OCI-LY7 (cell line): ENCODE data around the gene PCTP. TPM values are rescaled to one million over a fixed set of nuclear protein-coding genes. Genes with fewer than 3 reads are reported as not detected.

Experiments used
- BruUV-seq: library from RNA; stranded (reverse); fragments of 400-500 nt; replicated peaks from 2 replicates; lab custom pipeline; 2021; lab: Mats Ljungman, UMichigan
- CTCF ChIA-PET: fragments of 300-600 bp; sonication (Branson Sonifier 250); formaldehyde crosslinking; loops from one replicate; lab custom pipeline; 2022; ENCODE audit warnings: antibody characterized with exemption; ENCODE audit not compliant: unreplicated experiment; lab: Charles Lee
- POLR2A ChIA-PET: fragments of 300-600 bp; sonication (Branson Sonifier 250); formaldehyde crosslinking; loops from one replicate; lab custom pipeline; 2022; ENCODE audit warnings: antibody characterized with exemption; lab: Charles Lee
- DNase-seq: peaks from one replicate; pipeline ENCODE4 v3.0.0-alpha.2; 2015; ENCODE audit warnings: low spot score
- H2AFZ ChIP-seq: fragments of 200-600 bp; sonication (generic), shearing (Covaris generic); 2 replicates; pipeline ENCODE4 v1.6.1; 2014; ENCODE audit warnings: mild to moderate bottlenecking, antibody characterized with exemption, low read length, moderate library complexity
- H3K27ac ChIP-seq: fragments of 200-600 bp; sonication (generic); 2 replicates; pipeline ENCODE4 v1.5.1; 2014; ENCODE audit warnings: mixed run types, low read depth, mild to moderate bottlenecking, moderate library complexity, low read length, inconsistent platforms; ENCODE audit not compliant: poor library complexity, severe bottlenecking
- H3K36me3 ChIP-seq: fragments of 200-600 bp; sonication (generic); 2 replicates; pipeline ENCODE4 v1.6.1; 2014; ENCODE audit warnings: mild to moderate bottlenecking, antibody characterized with exemption, low read length, moderate library complexity, mixed read lengths; ENCODE audit not compliant: insufficient read depth
- H3K4me1 ChIP-seq: fragments of 200-600 bp; sonication (generic); 2 replicates; pipeline ENCODE4 v1.5.1; 2014; ENCODE audit warnings: mild to moderate bottlenecking, low read length; ENCODE audit not compliant: insufficient read depth, poor library complexity, severe bottlenecking
- H3K4me2 ChIP-seq: fragments of 200-600 bp; sonication (generic); 2 replicates; pipeline ENCODE4 v1.6.1; 2014; ENCODE audit warnings: mild to moderate bottlenecking, low read length
- H3K4me3 ChIP-seq: fragments of 200-600 bp; sonication (generic); 2 replicates; pipeline ENCODE4 v1.5.1; 2014; ENCODE audit warnings: mild to moderate bottlenecking, low read depth, low read length; ENCODE audit not compliant: poor library complexity, severe bottlenecking
- H3K79me2 ChIP-seq: fragments of 200-600 bp; sonication (generic); 2 replicates; pipeline ENCODE4 v1.6.1; 2016; ENCODE audit warnings: low read depth, mild to moderate bottlenecking, low read length, moderate library complexity, mixed read lengths; ENCODE audit not compliant: insufficient read depth
- H3K9me2 ChIP-seq: fragments of 200-600 bp; sonication (generic); 2 replicates; pipeline ENCODE4 v1.6.1; 2016; ENCODE audit warnings: mild to moderate bottlenecking, low read length, mixed read lengths; ENCODE audit not compliant: insufficient read depth
- H3K9me3 ChIP-seq: fragments of 200-600 bp; sonication (generic); 2 replicates; pipeline ENCODE4 v1.6.1; 2014; ENCODE audit warnings: mild to moderate bottlenecking, mixed run types, low read length, mixed read lengths
- H4K20me1 ChIP-seq: fragments of 200-600 bp; sonication (generic); 2 replicates; pipeline ENCODE4 v1.6.1; 2014; ENCODE audit warnings: mild to moderate bottlenecking, antibody characterized with exemption, low read length, moderate library complexity, mixed read lengths; ENCODE audit not compliant: insufficient read depth
- EZH2phosphoT487 ChIP-seq: fragments of 200-600 bp; sonication (generic); IDR thresholded peaks from 2 replicates; pipeline ENCODE4 v1.6.1; 2018; ENCODE audit warnings: low read depth, borderline replicate concordance, mild to moderate bottlenecking, mixed run types, antibody characterized with exemption, low read length, moderate library complexity, mixed read lengths
- intact Hi-C: fragments of 100-400 bp; cut with micrococcal nuclease; formaldehyde crosslinking; loops from one replicate; pipeline ENCODE4 v1.10.0; 2022; ENCODE audit not compliant: unreplicated experiment
- total RNA-seq, 2 experiments: library from RNA; depleted of rRNA in 1 of 2; stranded (reverse); fragments of >200 nt in 1 of 2; shearing (Covaris generic) in 1 of 2; gene quantifications; 2 replicates each; pipeline ENCODE4 v1.2.3, GENCODE V29; 2014 to 2022
- TF ChIP-seq, protein P1 (sequence below): fragments of 200-600 bp; sonication (generic); conservative IDR thresholded peaks from 2 replicates; pipeline ENCODE4 v1.5.1; 2014; ENCODE audit warnings: mild to moderate bottlenecking, antibody characterized with exemption, low read length, moderate library complexity, mixed read lengths

The PCTP gene
- total RNA-seq, 2 experiments from 2014 or later: 6.1 to 9.4 TPM

DNA sequence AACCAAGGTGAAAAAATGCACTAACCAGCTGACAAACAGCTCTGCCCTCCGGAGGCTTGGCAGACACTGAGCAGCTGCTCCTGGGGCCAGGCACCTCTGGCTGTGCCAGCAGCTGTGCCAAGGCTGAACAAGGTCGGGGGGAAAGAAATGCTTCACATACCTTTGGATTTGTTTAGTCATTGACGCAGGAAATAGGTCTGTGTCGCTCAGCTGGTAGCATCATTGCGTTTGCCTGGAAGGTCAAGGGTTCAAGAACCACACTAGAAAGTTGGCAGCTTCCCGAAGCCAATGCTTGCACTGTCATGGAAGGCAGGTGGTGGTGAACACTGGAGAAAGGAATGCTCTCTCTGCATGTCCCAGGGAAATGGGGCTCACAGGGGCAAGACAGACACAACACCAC lies 63.5 kb downstream of the PCTP start:
- Histone ChIP-seq H3K4me1 (no peaks in the 10 kb centered on the region), H3K27ac (no peak overlapping the region), H3K9me3 (no peaks in the 10 kb centered on the region), H3K4me2 (no peak overlapping the region), H3K79me2 (no peaks in the 10 kb centered on the region), H3K4me3 (no peak overlapping the region), H2AFZ (no peak overlapping the region), H3K36me3 (no peaks in the 10 kb centered on the region), H3K9me2 (no peaks in the 10 kb centered on the region), H4K20me1 (no peaks in the 10 kb centered on the region)
- ChIA-PET POLR2A (no interaction called here), CTCF (no interaction called here)
- no peak for TF ChIP-seq EZH2phosphoT487
- TF ChIP-seq, protein P1, sequence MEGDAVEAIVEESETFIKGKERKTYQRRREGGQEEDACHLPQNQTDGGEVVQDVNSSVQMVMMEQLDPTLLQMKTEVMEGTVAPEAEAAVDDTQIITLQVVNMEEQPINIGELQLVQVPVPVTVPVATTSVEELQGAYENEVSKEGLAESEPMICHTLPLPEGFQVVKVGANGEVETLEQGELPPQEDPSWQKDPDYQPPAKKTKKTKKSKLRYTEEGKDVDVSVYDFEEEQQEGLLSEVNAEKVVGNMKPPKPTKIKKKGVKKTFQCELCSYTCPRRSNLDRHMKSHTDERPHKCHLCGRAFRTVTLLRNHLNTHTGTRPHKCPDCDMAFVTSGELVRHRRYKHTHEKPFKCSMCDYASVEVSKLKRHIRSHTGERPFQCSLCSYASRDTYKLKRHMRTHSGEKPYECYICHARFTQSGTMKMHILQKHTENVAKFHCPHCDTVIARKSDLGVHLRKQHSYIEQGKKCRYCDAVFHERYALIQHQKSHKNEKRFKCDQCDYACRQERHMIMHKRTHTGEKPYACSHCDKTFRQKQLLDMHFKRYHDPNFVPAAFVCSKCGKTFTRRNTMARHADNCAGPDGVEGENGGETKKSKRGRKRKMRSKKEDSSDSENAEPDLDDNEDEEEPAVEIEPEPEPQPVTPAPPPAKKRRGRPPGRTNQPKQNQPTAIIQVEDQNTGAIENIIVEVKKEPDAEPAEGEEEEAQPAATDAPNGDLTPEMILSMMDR: no peak
- intact Hi-C loops: no loop called here
- no peak for DNase-seq
- BruUV-seq: no TSS peak

- Histone ChIP-seq H3K79me2 (no peaks in the 10 kb centered on the region), H3K9me2 (no peaks in the 10 kb centered on the region), H3K36me3 (no peaks in the 10 kb centered on the region), H4K20me1 (no peaks in the 10 kb centered on the region), H2AFZ (no peak overlapping the region), H3K4me2 (no peak overlapping the region), H3K4me3 (no peak overlapping the region), H3K27ac (no peak overlapping the region), H3K4me1 (no peaks in the 10 kb centered on the region), H3K9me3 (no peaks in the 10 kb centered on the region)
- POLR2A ChIA-PET: interaction anchor here (0.6 to 1.0 kb wide), 2 partner anchors 8 to 10 kb away, joined by 3 to 4 read pairs; no protein-coding TSS in a partner anchor
- TF ChIP-seq, protein P1: no peak
- TF ChIP-seq EZH2phosphoT487: no peak
- intact Hi-C loops: no loop called here
- no peak for DNase-seq
- no TSS peak for BruUV-seq
- CTCF ChIA-PET: no interaction called here
Observed at GRCh38 chr17:55816532-55817396, 65.9 kb downstream of the PCTP start.

DNA sequence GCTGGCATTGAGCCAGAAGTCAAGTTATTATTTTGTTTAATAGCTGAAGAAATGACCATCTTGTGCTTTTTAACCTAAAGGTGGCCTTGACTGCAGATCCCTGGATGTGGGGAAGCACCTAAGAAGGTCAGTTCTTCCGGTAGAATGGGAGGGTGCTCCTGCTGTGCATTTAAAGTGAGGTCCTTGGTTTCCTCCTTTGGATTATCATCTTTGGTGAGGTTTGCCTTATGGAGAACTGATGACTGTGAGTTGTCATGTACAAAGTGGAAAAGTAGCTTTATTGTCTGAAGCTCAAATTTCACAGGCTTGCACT lies 66.5 kb downstream of the PCTP start:
- no peak for TF ChIP-seq EZH2phosphoT487
- TF ChIP-seq, protein P1: no peak
- no TSS peak for BruUV-seq
- DNase-seq: no peak
- Histone ChIP-seq H3K9me3 (no peaks in the 10 kb centered on the region), H3K27ac (no peak overlapping the region), H3K36me3 (no peaks in the 10 kb centered on the region), H3K9me2 (no peaks in the 10 kb centered on the region), H3K4me3 (no peak overlapping the region), H3K79me2 (no peaks in the 10 kb centered on the region), H2AFZ (no peak overlapping the region), H4K20me1 (no peaks in the 10 kb centered on the region), H3K4me2 (no peak overlapping the region), H3K4me1 (no peaks in the 10 kb centered on the region)
- POLR2A ChIA-PET: interaction anchor here (1.0 kb wide), 1 partner anchor 8 kb away, joined by 3 read pairs; no protein-coding TSS in a partner anchor
- CTCF ChIA-PET: no interaction called here
- intact Hi-C loops: no loop called here
